Prostate gland (tissue), 2 donors: ENCODE results near the gene PRR7. TPM values are rescaled to one million over a fixed set of nuclear protein-coding genes. Genes with fewer than 3 reads are reported as not detected.
A peak's percentile ranks its signal among the peaks of the same experiment; 100 is the strongest.

Source experiments
- DNase-seq: peaks from one replicate; pipeline ENCODE4 v3.0.0-alpha.2; 2019; ENCODE audit warnings: low spot score
- H3K27ac ChIP-seq, 2 donors: fragments of 200-600 bp; sonication (generic); 2 replicates each; pipeline ENCODE4 v1.5.1; 2017 to 2019
- H3K27me3 ChIP-seq: fragments of 200-600 bp; sonication (generic); replicated peaks from 2 replicates; pipeline ENCODE4 v1.5.1; 2019; ENCODE audit not compliant: insufficient read depth
- H3K36me3 ChIP-seq, 2 donors: fragments of 200-600 bp; sonication (generic); 1 replicate in 1 of 2; 2 replicates in 1 of 2; pipeline versions ENCODE4 v1.5.1 to v1.8.1; 2017 to 2019
- H3K4me1 ChIP-seq: fragments of 200-600 bp; sonication (generic); replicated peaks from 2 replicates; pipeline ENCODE4 v1.5.1; 2019
- H3K4me3 ChIP-seq, 2 donors: fragments of 200-600 bp; sonication (generic); 2 replicates each; pipeline ENCODE4 v1.5.1; 2017 to 2019
- H3K9me3 ChIP-seq: fragments of 200-600 bp; sonication (generic); 2 replicates; pipeline ENCODE4 v1.5.1; 2017
- CTCF ChIP-seq, 4 experiments: fragments of 200-600 bp in 2 of 4; fragments of 450-650 bp in 2 of 4; sonication (generic) in 2 of 4; IDR thresholded peaks; 1 replicate in 3 of 4; 2 replicates in 1 of 4; pipeline ENCODE4 v1.5.1; 2016 to 2019; ENCODE audit warnings: antibody characterized with exemption in 4 of 4, mild to moderate bottlenecking in 2 of 4, moderate library complexity in 2 of 4
- POLR2A ChIP-seq: fragments of 450-650 bp; IDR thresholded peaks from one replicate; pipeline ENCODE4 v1.6.1; 2016; ENCODE audit warnings: antibody characterized with exemption, mild to moderate bottlenecking
- POLR2AphosphoS5 ChIP-seq: sonication (generic); formaldehyde crosslinking; IDR thresholded peaks from one replicate; pipeline ENCODE4 v1.6.1; 2017; ENCODE audit warnings: antibody characterized with exemption
- WGBS: methylation state at CpG from one replicate; pipeline ENCODE4 v1.1.5; 2018; 5-methylcytosine and 5-hydroxymethylcytosine counted together
- intact Hi-C: fragments of 100-400 bp; cut with DNase I; formaldehyde crosslinking; loops from one replicate; pipeline ENCODE4 v1.14.2; 2022
- total RNA-seq, 2 donors: library from RNA; depleted of rRNA; stranded (reverse); fragments of >200 nt; gene quantifications; one replicate each; pipeline ENCODE4 v1.1.0, GENCODE V29; 2016

Gene PRR7, protein sequence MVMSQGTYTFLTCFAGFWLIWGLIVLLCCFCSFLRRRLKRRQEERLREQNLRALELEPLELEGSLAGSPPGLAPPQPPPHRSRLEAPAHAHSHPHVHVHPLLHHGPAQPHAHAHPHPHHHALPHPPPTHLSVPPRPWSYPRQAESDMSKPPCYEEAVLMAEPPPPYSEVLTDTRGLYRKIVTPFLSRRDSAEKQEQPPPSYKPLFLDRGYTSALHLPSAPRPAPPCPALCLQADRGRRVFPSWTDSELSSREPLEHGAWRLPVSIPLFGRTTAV
- 10 to 100 TPM in 1 of 2 donors, 1 to 10 TPM in 1; 8.7 to 11.0 TPM for total RNA-seq

GRCh38 chr5:177446200-177447065 is at the start of gene PRR7:
Gene PRR7, plus strand, starts transcription at chr5:177446814. Its CDS starts 8,254 bp downstream, at chr5:177455068.
- intact Hi-C loops = no loop called here
- under 1% methylated on average over 39 of the region's 89 CpGs for WGBS
- H3K4me3 ChIP-seq = peak within 1 kb of the TSS; percentile 52 to 64
- H3K27me3 ChIP-seq = no peaks in the 10 kb centered on the region
- DNase-seq = peak; percentile 51
- no peaks in the 10 kb centered on the region for H3K36me3 ChIP-seq
- TF ChIP-seq POLR2A = no peak
- peak in 2 of 4 experiments; percentile 29 to 46 for TF ChIP-seq CTCF (IDR thresholded peaks at IDR 0.05)
- H3K4me1 ChIP-seq = peaks cover 4% of the 10 kb centered on the region
- H3K27ac ChIP-seq = peak within 1 kb of the TSS; percentile 36 to 41
- no peaks in the 10 kb centered on the region for H3K9me3 ChIP-seq

- no peak for DNase-seq
- Histone ChIP-seq H3K27ac (no peak overlapping the region), H3K9me3 (no peaks in the 10 kb centered on the region), H3K27me3 (no peaks in the 10 kb centered on the region), H3K4me3 (no peak overlapping the region), H3K4me1 (peaks cover 6% of the 10 kb centered on the region), H3K36me3 (no peaks in the 10 kb centered on the region)
- intact Hi-C loops = no loop called here
- 92% methylated on average over 16 of the region's 16 CpGs for WGBS
- TF ChIP-seq POLR2AphosphoS5 = no peak
- no peak for TF ChIP-seq POLR2A
- TF ChIP-seq CTCF (IDR thresholded peaks at IDR 0.05) = no peak
Observed at GRCh38 chr5:177397875-177398390, 48.7 kb upstream of the PRR7 start.

DNA sequence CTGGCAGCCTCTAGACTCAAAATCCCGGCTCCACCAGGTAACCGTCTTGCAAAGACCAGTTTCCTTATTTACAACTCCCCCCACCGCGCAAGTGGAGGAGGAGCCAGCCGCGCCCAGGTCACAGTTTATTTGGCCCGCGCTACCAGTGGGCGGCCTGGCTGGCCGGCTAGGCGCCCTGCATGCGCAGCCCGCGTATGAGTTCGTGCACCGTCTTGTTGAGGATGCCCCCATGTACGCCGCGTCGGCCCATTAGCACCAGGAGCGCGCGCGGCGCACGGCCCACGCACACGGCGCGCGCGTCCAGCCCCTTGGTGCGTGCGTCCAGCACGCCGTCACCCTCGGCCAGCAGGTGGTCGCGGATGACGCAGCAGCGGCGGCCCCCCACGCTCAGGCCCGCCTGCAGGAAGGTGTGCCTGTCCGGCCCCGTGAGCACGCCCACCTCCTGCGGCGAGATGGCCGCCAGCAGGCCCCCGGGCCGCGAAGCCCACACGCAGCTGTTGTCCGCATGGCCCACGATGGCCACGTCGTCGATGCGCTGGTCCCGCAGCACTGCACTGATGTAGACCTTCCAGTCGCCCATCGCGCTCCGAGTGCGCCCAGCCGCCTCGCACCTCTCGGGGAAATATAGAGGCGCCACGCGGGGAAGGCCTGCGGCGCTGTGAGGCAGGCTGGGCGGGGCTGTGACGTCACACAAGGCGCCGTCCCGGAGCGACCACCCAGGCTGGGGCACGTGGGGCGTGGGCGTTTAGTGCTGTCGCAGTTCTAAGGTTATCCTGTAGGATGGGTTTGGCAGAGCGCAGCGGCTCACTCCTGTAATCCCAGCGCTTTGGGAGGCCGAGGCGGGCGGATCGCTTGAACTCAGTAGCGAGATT is 46.4 kb upstream of the PRR7 start, which contains the start of gene PFN3:
Gene PFN3 (minus strand): TSS at position 665 of the 872 bp plus-strand sequence. CDS start 85 bp downstream, at position 580.
- intact Hi-C loops = no loop called here
- Histone ChIP-seq H3K27ac (no peak within 1 kb of the TSS), H3K4me1 (peaks cover 21% of the 10 kb centered on the region), H3K36me3 (no peaks in the 10 kb centered on the region), H3K27me3 (no peaks in the 10 kb centered on the region), H3K9me3 (no peaks in the 10 kb centered on the region), H3K4me3 (no peak within 1 kb of the TSS)
- 18% methylated on average over 71 of the region's 92 CpGs for WGBS
- no peak for DNase-seq
- TF ChIP-seq POLR2AphosphoS5 (no peak), POLR2A (no peak), CTCF (IDR thresholded peaks at IDR 0.05) (no peak)

- peak; percentile 77 for DNase-seq
- intact Hi-C loops = no loop called here
- Histone ChIP-seq H3K36me3 (no peaks in the 10 kb centered on the region), H3K4me3 (peak overlapping the region in 1 of 2 donors; percentile 10), H3K27ac (peak overlapping the region; percentile 4 to 7), H3K9me3 (no peaks in the 10 kb centered on the region), H3K27me3 (no peaks in the 10 kb centered on the region), H3K4me1 (peaks cover 21% of the 10 kb centered on the region)
- peak in 3 of 4 experiments; percentile 39 to 68 (median 68) for TF ChIP-seq CTCF (IDR thresholded peaks at IDR 0.05)
- peak; percentile 48 for TF ChIP-seq POLR2AphosphoS5
- TF ChIP-seq POLR2A = no peak
- WGBS = 14% methylated on average over 37 of the region's 49 CpGs
Observed at GRCh38 chr5:177402271-177403043, 44.2 kb upstream of the PRR7 start.
